AG08396 (cell line): Measurements from ENCODE around the gene CYP2A7.
"Not testable (repeated sequence)": the region's sequence is repeated elsewhere in the genome, so short reads cannot be mapped to it uniquely, and the experiment has no call there.

Experiments used
- DNase-seq: peaks from one replicate; pipeline ENCODE4 v3.0.0; 2012; ENCODE audit warnings: low spot score, mixed read lengths

The CYP2A7 gene

DNA sequence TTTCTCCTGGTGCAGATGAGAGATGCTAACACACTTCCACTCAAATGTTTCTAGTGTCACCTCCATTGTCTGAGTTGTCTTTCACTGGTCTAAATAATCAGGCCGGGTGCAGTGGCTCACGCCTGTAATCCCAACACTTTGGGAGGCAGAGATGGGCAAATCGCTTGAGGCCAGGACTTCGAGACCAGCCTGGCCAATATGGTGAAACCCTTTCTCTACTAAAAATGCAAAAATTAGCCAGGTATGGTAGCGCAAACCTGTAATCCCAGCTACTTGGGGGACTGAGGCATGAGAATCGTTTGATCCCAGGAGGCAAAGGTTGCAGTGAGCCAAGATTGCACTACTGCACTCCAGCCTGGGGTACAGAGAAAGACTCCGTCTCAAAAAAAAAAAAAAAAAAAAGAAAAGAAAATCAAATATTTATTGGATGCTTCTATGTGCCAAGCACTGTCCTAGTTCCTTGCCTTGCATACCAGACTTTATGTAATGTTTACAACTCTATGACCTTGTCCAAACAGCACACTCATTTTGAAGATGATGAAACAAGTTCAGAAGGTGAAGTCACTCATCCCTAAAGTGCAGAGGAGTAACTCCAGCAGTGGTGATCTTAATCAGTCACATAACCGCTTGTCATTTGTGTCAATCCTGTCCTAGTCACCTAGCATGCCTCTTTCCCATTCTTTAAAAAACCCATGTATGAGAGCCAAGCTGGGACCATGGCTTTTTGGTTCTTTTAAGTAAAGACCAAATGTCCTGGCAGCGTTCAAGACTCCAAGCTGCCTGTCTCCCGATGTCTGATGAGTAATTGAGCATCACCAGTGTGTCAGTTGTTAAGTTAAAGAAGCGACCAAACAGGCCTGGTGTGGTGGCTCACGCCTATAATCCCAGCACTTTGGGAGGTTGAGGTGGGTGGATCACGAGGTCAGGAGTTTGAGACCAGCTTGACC is 15.1 kb upstream of the CYP2A7 start:
- not testable (repeated sequence) for DNase-seq

DNA sequence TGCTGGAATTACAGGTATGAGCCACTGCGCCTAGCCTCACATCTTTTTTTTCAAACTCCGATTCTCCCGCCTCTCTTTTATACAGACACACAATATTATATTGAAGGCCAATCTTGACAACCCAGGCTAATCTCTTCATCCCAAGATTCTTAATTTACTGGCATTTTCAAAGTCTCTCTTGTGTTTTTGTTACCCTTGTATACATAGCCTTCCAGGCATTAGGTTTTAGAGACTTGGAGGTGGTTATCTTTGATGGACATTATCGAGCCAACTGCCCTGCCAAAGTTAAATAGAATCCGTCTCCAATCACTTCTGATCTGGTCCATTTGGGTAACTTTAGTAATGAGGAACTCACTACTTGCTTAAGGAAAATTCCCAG is 14.4 kb upstream of the CYP2A7 start:
- no peak for DNase-seq

- no peak for DNase-seq
These were observed 11.1 kb upstream of the CYP2A7 start for GRCh38 chr19:40893112-40893511.

- DNase-seq: no peak
These were observed 7.3 kb upstream of the CYP2A7 start for GRCh38 chr19:40889366-40889765.

GRCh38 chr19:40888191-40888590 is 6.2 kb upstream of the CYP2A7 start:
- no peak for DNase-seq

DNA sequence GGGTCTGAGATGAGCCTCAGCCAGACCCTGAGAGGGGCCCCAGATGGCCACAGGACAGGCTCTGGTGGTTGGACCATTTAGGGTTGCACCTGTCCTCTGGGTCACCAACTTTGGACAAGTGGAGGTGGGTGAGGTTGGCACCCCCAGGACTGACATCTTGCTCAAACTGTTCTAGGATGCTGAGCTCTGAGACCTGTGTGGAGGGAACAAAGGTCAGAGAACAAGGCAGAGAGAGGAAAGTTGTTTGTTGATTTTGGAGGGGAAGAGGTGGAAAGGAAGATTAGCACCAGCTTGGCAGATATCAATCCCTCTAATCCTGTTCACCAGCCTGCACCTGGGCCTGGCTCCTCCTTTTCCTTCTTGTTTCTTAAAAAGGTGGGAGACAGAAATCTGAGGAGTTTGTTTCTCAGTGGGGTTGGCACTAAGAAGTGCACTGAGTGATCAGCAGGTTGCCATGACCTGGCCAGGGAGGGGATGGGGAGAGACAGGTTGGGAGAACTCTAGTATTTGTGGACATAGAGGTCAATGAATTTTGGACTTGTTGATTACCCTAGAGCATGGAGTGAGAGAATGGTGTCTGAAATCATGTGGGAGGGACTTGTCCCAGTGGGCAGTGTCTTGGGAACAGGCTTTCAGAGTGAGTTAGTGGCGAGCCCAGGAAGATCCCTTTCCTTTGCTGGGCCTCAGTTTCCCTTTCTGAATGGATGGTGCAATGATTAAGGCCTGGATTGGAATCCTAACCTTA is 2.3 kb upstream of the CYP2A7 start:
- DNase-seq: not testable (repeated sequence)

GRCh38 chr19:40879349-40879748 is 2.7 kb downstream of the CYP2A7 start:
- not testable (repeated sequence) for DNase-seq

GRCh38 chr19:40875526-40875951 is 6.5 kb downstream of the CYP2A7 start:
- DNase-seq: not testable (repeated sequence)

DNA sequence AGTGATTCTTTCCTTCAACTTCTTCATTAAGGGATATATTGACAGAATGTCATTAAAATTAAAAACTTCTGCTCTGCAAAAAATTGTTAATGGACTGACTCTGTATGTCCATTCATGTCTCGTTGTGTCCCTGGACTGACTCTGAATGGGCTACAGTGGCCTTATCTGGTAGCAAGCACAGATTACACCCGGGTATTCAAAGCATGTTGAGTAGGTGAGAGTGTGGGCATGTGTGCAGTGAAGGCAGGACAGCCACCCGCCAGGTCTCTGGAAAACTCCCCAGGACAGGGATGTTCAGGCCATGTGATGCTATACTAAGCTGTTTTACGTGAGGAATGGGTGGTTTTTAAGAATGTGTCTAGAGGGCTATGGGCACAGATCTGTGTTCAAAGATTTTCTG is 7.2 kb downstream of the CYP2A7 start:
- DNase-seq: not testable (repeated sequence)

- not testable (repeated sequence) for DNase-seq
These were observed 8.2 kb downstream of the CYP2A7 start for GRCh38 chr19:40873873-40874272.

DNA sequence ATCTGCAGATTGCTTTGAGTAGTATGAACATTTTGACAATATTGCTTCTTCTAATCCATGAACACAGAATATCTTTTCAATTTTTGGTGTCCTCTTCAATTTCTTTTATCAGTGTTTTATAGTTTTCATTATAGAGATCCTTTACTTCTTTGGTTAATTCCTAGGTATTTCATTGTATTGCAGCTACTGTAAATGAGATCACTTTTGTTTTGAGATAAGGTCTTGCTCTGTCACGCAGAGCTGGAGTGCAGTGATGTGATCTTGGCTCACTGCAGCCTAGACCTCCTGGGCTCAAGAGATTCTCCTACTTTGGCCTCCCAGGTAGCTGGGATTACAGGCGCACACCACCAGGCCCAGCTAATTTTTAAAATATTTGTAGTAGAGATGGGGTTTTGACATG is 9.8 kb downstream of the CYP2A7 start:
- DNase-seq: no peak

DNA sequence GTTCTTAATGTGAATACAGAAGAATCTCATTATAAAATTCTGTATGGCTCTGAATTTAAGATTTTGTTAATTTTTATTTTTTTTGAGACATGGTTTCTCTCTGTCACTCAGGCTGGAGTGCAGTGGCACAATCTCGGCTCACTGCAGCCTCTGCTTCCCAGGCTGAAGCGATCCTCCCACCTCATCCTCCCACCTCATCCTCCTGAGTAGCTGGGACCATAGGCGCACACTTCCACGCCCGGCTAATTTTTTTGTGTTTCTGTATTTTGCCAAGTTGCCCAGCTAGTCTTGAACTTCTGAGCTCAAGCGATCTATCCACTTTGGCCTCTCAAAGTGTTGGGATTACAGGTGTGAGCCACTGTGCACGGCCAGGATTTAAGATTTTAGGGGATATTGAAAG is 14.3 kb downstream of the CYP2A7 start:
- DNase-seq: no peak

DNA sequence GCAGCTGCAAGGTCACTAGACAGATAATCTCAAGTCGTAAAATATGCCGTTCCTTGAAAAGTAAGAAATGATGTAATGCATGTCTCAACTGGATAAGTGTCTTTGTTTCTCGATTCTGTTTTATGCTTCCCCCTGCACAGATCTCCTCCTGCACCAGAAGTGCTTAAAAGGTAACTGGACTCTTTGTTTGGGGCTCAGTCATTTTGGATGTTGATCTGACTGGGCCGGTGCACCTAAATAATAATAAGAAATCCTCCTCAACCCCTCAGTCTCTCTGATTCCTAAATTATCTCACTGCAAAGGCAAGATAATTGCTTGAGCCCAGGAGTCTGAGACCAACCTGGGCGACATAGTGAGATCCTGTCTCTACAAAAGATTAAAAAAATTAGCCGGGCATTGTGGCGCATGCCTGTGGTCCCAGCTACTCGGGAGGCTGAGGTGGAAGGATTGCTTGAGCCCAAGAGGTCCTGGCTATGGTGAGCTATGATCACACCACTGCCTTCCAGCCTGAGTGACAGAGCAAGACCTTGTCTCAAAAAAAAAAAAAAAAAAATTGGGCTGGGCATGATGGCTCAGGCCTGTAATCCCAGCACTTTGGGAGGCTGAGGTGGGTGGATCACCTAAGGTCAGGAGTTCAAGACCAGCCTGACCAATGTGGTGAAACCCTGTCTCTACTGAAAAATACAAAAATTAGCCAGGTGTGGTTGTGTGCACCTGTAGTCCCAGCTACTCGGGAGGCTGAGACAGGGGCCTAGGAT is 17.1 kb downstream of the CYP2A7 start:
- not testable (repeated sequence) for DNase-seq

DNA sequence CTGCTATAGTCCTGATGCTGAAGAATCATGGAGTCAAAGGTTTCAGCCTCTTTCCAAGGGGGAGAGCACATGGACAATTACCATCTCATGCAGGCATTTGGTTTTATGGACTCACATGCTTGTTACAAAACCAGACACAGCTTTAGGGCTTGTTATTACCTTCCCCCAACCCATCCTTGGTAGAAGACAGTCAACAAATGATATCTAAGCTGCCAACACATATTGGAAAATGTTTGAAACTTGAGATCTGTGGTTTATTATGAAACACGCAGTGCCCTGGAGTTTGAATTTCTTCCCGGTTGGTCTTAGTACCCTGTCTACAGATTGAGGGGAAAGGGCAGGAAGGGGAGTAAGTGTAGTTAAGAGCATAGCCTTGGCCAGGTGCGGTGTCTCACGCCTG is 19.2 kb downstream of the CYP2A7 start:
- no peak for DNase-seq

- DNase-seq: no peak
These were observed 19.7 kb downstream of the CYP2A7 start for GRCh38 chr19:40862333-40862732.

DNA sequence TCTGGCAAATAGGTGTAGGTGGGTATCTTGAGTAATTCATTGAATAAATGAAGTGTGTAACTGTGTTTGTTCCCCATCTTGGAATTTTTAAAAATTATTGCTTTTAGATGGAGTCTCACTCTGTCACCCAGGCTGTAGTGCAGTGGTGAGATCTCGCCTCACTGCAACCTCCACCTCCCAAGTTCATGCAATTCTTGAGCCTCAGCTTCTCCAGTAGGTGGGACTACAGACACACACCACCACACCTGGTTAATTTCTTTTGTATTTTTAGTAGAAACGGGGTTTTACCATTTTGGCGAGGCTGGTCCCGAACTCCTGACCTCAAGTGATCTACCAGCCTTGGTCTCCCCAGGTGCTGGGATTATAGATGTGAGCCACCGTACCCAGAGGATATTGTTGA is 23.9 kb downstream of the CYP2A7 start:
- no peak for DNase-seq

GRCh38 chr19:40852467-40853152 is 29.4 kb downstream of the CYP2A7 start:
- not testable (repeated sequence) for DNase-seq

- not testable (repeated sequence) for DNase-seq
These were observed 31.8 kb downstream of the CYP2A7 start, which contains the start of gene CYP2A6 for GRCh38 chr19:40850277-40850676. Gene CYP2A6 (minus strand): TSS chr19:40850447. CDS start chr19:40850426, 21 bp downstream.

DNA sequence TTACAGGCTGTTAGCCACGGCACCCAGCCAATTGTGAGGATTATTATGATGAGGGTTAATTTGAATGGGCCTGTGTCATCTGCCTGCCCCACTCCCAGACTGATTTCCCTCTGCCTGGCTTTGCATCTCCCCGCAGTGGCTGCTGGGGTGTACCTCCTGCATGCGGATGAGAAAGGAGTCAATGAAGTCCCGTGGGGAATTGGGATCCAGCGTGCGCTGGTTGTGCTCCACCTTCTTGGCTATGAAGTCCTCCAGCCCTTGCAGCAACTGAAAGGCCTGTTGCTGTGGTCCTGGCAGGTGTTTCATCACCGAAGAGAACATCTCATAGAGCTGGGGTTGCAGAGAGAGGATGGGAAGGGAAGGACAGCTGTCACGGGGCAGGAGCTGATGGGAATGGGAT is 35.3 kb downstream of the CYP2A7 start:
- DNase-seq: not testable (repeated sequence)

GRCh38 chr19:40843653-40844052 is 38.4 kb downstream of the CYP2A7 start:
- DNase-seq: not testable (repeated sequence)

DNA sequence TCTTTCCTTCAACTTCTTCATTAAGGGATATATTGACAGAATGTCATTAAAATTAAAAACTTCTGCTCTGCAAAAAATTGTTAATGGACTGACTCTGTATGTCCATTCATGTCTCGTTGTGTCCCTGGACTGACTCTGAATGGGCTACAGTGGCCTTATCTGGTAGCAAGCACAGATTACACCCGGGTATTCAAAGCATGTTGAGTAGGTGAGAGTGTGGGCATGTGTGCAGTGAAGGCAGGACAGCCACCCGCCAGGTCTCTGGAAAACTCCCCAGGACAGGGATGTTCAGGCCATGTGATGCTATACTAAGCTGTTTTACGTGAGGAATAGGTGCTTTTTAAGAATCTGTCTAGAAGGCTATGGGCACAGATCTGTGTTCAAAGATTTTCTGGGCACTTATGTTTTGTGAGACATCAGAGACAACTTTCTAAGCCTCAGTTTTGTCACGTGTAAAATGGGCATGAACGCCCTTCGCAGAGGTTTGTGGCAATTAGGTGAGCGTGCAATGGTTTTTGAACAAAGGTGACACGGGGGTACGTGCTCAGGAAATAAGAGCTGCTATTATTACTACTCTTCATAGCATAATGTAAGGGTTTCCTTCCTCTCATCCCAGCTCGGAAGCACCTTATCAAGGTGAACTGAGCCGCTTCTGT is 38.9 kb downstream of the CYP2A7 start:
- not testable (repeated sequence) for DNase-seq
